Activated T-cell treated with anti-CD3 and anti-CD28 coated beads, Interleukin-2, amount 50 U/mL, for 4 hours (primary cell): ENCODE measurements around the gene CEP295NL. TPM values are rescaled to one million over a fixed set of nuclear protein-coding genes. Genes with fewer than 3 reads are reported as not detected.

ENCODE experiments used
- ATAC-seq, 2 donors: fragments of 200-7000 bp; cut with Tn5 transposase; one replicate each; pipeline ENCODE4 v1.10.0; 2021
- DNase-seq: peaks from one replicate; pipeline ENCODE4 v3.0.0-alpha.2; 2020
- H3K27me3 Mint-ChIP-seq: one replicate; pipeline ENCODE4 v1.8.0; 2021; ENCODE audit warnings: low read depth, mixed read lengths
- H3K36me3 Mint-ChIP-seq: one replicate; pipeline ENCODE4 v1.8.0; 2022; ENCODE audit warnings: mixed read lengths; ENCODE audit not compliant: insufficient read depth
- H3K4me1 Mint-ChIP-seq: one replicate; pipeline ENCODE4 v1.8.0; 2021; ENCODE audit warnings: low read depth, mixed read lengths
- H3K4me3 Mint-ChIP-seq: one replicate; pipeline ENCODE4 v1.8.0; 2021; ENCODE audit warnings: mild to moderate bottlenecking, moderate library complexity, mixed read lengths
- H3K9me3 Mint-ChIP-seq: one replicate; pipeline ENCODE4 v1.8.0; 2021; ENCODE audit warnings: mixed read lengths
- total RNA-seq, 3 donors: library from RNA; stranded (reverse); gene quantifications; one replicate each; pipeline ENCODE4 v1.2.1, GENCODE V29; 2021

The CEP295NL gene
- total RNA-seq, 3 donors from 2014 or later = not detected

DNA sequence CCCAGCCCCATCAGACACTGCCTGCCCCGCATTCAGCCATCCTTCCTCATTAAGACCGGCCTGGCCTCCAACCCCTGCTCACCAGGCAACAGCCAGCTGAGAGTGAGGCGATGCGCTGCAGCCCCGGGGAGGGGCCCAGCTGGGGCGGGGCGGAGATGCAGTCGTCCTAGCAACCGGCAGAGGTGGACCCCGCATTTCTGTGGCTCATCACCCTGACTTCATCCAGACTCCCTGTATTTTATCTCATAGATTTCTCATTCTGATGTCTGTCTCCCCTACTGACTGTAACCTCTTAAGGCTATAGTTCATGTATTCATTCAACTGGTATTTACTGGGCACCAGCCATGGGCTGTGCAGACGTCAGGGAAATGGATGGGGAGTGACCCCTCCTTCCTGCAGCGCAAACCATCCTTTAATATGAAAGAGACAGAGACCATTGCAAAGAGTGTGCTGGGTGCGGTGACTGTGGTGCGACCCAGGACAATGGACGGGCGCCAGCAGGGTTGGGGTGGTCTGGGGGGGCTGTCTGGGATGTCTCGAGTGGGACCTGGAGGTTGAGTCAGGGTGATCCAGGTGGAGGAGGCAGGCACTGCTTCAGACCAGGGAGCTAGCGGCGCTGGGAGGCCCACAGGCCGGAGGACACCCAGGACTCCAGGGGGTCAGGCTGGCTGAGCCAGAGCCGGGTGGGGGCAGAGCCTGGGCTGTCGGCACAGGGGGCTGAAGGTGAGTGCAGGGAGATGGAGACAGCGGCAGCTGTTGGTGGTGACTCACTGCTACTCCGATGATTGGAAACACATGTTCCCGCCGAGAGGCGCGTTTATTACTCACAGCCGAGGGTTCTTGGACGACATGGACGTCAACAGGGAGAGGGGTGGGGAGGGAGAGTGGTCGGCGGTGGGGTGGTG lies 32.7 kb upstream of the CEP295NL start:
- Mint-ChIP-seq H3K27me3 (peaks cover 2% of the 10 kb centered on the region), H3K4me3 (no peak overlapping the region), H3K36me3 (no peaks in the 10 kb centered on the region), H3K9me3 (no peaks in the 10 kb centered on the region), H3K4me1 (peaks cover 11% of the 10 kb centered on the region)
- DNase-seq (no peak), ATAC-seq (no peak)

DNA sequence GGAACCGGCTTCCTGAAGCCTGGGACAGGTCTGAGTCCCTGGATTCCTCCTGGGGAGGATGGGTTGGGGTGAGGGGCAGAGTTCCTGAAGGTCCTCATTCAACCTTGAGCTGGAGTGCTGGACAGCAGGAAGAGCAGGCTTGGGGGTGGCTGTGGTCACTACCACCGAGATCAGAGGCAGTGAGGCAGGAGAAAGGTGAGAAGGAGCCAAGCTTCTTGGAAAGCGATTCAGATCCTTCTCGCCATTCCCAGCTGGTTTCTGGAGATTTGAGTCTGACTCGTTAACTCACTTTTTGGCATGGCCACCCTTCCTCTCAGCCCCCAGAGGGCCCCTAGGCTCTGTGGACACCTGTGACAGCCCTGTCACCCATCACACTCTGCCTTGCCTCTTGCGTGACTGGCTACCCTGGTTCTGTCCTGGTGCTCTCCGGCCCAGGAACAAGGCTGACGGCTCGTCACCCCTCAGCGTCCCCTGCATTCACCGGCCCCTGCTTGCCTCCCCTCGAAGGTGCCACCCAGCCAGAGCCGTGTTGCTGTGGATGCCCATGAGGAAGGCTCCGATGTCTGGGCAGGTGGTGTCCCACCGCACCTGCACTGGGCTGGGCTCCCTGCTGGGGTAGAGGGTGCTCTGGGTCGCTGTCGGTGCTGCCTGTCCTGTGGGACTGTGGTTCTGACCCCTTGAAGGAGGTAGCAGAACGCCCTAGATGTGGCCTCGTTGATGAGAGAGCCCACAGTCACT lies 31.8 kb upstream of the CEP295NL start:
- DNase-seq = no peak
- Mint-ChIP-seq H3K36me3 (no peaks in the 10 kb centered on the region), H3K4me3 (no peak overlapping the region), H3K27me3 (peaks cover 2% of the 10 kb centered on the region), H3K4me1 (peaks cover 11% of the 10 kb centered on the region), H3K9me3 (no peaks in the 10 kb centered on the region)
- no peak for ATAC-seq

DNA sequence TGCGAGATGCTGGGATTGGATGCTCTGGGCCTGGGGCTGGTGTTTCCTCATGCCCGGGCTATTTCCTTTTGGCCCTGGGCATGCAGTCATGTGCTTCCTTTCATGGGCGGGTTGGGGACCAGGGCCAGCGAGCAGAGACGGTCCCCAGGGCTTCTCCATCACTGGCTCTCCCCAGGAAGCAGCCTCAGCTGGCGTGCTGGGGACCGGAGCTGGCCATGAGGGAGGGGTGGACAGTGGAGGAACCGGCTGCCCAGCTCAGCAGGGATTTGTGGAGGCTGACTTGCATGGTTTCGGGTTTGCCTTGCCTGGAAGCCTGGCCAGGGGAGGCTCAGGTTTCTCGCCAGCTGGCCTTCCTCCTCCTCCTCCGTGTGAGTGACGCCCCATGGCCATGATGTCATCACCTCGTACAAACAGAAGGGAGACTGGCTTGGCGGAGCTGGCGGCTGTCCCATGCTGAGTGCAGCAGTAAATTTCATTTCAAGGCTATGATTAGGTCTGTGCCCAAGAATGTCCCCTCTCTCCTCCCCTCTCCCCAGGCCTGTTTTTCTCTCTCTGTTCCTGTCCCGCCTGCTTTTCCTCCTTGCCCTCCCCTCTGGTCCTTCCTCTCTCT lies 31.1 kb upstream of the CEP295NL start:
- no peak for DNase-seq
- H3K4me1 Mint-ChIP-seq = peaks cover 11% of the 10 kb centered on the region
- peaks cover 3% of the 10 kb centered on the region for H3K27me3 Mint-ChIP-seq
- no peaks in the 10 kb centered on the region for H3K9me3 Mint-ChIP-seq
- H3K4me3 Mint-ChIP-seq = no peak overlapping the region
- no peaks in the 10 kb centered on the region for H3K36me3 Mint-ChIP-seq
- no peak for ATAC-seq

DNA sequence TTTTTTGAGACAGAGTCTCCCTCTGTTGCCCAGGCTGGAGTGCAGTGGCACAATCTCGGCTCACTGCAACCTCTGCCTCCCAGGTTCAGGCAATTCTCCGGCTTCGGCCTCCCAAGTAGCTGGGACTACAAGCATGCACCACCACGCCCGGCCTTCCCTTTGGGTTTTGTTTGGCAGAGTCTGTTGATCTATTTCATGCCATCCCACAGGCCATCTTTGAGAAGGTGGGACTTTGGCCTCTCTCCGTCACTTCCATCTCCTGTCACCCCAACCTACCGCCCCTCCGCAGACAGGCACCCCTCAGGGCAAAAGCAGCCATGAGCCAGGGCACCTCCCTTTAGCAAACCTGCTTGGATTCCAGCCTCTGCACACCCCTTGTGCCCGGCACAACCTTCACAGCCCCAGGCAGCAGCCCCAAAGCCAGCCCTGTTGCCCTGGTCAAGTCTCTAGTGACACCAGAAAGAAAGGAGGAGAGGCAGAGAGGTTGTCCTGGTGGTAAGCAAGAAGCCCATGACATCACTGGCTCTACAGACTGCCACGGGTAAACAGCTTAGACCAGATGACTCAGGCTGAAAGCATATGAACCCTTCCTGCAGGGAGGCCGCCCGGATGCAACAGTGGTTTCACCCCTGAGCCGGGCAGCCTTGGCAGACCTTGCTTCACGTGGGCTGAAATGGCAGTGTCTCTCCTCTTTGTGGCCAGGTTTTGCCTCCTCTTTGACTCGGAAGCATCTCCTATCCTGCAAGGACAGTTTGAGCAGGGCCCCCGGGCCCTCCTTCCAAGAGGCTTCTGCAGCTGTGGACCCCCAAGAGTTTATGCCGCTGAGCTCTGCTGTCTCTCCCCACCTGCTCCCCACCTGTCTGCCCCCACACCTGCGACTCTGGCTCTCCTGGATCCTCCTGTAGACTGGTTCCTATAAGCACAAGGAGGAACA lies 30.3 kb upstream of the CEP295NL start:
- no peaks in the 10 kb centered on the region for H3K36me3 Mint-ChIP-seq
- H3K4me3 Mint-ChIP-seq = no peak overlapping the region
- peaks cover 11% of the 10 kb centered on the region for H3K4me1 Mint-ChIP-seq
- no peak for DNase-seq
- no peaks in the 10 kb centered on the region for H3K9me3 Mint-ChIP-seq
- H3K27me3 Mint-ChIP-seq = peaks cover 4% of the 10 kb centered on the region
- peak; percentile 93 to 94 for ATAC-seq

DNA sequence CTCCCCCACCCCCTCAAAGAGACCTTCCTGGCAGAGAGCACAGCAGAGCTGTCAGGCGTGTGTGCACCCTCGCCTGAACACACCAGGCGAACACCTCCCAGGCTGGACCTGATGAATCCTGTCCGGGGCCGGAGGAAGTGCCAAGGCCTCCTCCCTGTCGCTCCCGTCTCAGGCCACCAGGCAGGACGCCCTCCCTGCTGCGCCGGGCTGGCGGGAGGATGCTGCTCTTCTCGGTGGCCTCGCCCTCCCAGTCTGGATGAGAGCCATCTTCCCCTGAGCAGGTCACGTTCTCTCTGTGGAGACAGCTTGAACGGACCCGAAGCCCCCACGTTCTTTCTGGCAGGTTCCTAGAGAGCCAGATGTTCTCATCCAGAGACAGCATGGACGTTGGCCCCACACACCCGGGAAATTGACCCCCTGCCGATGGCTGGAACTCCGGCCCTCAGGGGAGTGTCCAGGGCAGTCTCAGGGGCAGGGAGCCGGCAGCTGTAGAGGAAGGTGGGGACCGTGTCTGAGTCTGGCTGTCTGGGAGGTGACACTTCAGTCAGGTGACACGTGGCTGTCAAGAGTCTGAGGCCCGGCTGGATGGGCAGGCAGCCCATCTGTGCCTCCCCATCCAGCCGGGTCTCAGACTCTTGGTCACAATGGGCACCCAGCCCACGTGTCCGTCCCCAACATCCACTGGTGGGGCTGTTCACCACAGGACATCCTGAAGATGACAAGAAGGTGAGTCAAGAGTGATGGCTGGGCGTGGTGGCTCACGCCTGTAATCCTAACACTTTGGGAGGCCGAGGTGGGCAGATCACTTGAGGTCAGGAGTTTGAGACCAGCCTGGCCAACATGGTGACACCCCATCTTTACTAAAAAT lies 27.1 kb upstream of the CEP295NL start:
- H3K36me3 Mint-ChIP-seq = no peaks in the 10 kb centered on the region
- peaks cover 11% of the 10 kb centered on the region for H3K4me1 Mint-ChIP-seq
- H3K9me3 Mint-ChIP-seq = no peaks in the 10 kb centered on the region
- DNase-seq (no peak), ATAC-seq (no peak)
- H3K27me3 Mint-ChIP-seq = peaks cover 12% of the 10 kb centered on the region
- H3K4me3 Mint-ChIP-seq = no peak overlapping the region

DNA sequence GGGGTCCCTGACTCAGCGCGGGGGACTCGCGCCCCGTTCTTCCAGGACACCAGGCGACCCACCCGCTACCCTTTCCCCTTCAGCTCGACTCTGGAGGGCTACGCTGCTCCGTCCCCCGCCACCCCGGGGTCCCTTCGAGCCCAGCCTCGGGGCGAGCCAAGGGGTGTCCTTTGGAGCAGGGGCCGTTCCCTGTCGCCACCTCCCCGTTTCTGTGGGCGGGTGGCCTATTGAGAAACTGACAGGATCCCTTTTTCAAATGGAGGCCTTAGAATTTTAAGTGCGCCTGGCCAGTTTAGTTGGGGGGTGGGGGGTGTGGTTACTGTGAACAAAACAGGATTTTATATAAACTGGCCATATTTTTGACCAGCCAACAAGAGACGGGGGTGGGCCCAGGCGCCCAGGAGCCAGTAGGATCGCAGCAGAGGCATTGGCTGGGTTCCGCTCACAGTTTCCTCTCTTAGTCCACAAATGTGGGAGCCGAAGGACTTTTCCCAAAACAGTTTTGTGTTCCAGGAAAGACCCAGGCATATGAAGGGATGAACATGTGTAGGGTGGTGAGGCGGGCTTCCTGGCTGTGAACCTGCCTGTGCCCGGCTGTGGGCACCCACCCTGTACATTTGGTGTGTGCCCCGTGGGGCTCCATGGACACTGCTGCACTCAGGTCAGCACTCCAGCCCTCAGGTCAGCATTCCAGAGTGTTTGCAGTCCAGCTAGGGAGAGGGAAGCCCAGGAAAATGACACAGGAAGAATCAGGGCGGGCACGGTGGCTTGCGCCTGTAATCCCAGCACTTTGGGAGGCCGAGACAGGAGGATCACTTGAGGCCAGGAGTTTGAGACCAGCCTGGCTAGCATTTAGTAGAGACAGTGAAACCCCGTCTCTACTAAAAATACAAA lies 22.9 kb upstream of the CEP295NL start:
- no peaks in the 10 kb centered on the region for H3K9me3 Mint-ChIP-seq
- H3K4me1 Mint-ChIP-seq = peaks cover 11% of the 10 kb centered on the region
- H3K36me3 Mint-ChIP-seq = no peaks in the 10 kb centered on the region
- peaks cover 13% of the 10 kb centered on the region for H3K27me3 Mint-ChIP-seq
- no peak for DNase-seq
- no peak overlapping the region for H3K4me3 Mint-ChIP-seq
- peak; percentile 13 to 19 for ATAC-seq

DNA sequence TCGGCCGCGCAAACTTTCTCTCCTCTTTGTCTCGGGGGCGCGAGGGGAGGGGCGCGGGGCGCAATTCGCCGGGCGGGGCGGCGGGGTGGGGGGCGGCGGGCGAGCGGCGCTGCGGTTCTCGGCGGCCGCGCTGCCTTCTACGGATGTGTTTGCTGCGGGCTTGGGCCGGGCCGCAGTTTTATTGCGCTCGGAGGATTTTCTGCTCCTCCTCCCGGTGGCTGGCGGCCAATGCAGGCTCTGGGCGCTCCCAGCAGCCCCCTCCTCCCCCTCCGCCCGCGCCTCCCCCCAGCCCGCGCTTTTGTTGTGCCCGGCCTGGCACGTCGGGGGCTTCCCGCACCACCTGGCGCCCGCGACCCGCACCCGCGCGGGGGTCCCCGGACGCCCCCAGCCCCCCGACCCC lies 22.2 kb upstream of the CEP295NL start, which contains the start of gene TIMP2:
TSS of gene TIMP2 (minus strand) at position 154 of the 400 bp plus-strand sequence. CDS start 299 bp downstream, outside the sequence.
- Mint-ChIP-seq H3K9me3 (no peaks in the 10 kb centered on the region), H3K4me3 (peak within 1 kb of the TSS; percentile 61), H3K36me3 (no peaks in the 10 kb centered on the region), H3K27me3 (peaks cover 13% of the 10 kb centered on the region), H3K4me1 (peaks cover 11% of the 10 kb centered on the region)
- peak; percentile 64 for DNase-seq
- ATAC-seq = peak; percentile 83 to 88

DNA sequence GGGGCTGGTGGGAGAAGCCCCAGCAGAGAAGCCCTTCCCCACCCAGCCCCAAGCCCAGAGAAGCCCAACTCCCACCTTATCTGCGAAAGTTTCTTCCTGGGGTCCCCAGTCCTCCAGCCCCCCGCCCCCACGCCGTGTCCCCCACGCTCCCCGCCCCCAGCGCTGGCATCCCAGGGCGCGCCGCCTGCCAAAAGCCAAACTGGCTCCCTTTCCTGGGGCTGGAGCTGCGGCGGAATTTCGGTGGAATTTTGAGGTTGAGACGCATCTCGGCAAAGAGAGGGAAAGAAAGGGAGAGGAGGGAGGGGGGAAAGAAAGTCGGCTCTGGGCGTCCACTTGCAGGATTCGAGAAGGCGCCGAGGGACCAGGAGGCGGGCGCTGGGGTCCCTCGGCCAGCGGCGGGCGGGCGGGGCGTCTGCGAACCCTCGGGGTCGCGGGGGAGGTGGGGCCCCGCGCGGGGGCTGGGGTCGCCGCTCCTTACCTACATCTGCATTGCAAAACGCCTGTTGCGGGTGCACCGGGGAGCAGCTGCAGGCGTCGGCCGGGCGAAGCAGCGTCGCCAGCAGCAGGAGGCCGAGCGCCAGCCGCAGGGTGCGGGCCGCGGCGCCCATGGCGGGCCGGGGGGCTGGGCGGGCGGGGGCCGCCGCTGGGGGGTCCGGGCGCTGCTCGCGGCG lies 21.6 kb upstream of the CEP295NL start:
- no peaks in the 10 kb centered on the region for H3K36me3 Mint-ChIP-seq
- H3K9me3 Mint-ChIP-seq = no peaks in the 10 kb centered on the region
- H3K4me1 Mint-ChIP-seq = peaks cover 11% of the 10 kb centered on the region
- peak; percentile 34 to 42 for ATAC-seq
- no peak for DNase-seq
- H3K27me3 Mint-ChIP-seq = peaks cover 13% of the 10 kb centered on the region
- peak overlapping the region; percentile 61 for H3K4me3 Mint-ChIP-seq

DNA sequence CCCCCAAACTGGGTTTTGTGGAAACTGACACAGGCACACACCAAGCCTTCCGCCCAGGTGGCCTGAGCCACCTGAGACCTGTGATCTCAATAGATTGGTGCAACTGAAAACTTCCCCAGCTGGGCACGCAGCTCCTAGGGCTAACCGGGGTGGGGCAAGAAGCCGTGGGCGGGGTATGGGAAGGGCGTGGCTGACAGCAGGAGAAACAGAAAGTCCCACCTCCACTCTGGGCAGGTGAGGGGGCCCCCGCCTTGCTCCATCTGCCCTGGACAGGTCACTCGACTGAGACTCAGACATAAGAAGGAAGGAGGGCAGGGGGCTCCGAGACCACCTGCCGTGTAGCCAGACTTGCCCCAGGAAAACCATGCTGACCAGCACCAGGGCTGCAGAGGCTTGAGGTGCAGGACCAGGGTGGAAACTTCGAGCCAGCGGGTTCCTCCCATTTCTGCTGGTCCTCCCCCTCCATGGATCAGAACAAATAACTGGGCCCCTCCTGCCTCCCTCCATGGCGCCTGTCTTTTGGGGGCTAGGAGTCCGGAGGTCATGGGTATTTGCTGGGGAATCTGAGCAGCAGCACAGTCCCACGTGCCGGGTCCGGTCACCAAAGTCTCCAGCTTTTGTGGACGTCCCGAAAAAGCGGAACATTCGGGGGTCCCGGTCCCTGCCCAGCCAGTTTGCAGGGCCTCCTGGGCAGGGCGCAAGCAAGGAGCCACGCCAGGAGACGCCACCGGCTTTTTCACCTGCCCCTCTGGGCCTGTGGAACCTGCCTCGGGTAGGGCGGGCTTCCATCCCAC lies 20.9 kb upstream of the CEP295NL start:
- Mint-ChIP-seq H3K9me3 (no peaks in the 10 kb centered on the region), H3K4me3 (peak overlapping the region; percentile 61), H3K36me3 (no peaks in the 10 kb centered on the region), H3K27me3 (peaks cover 12% of the 10 kb centered on the region), H3K4me1 (peaks cover 11% of the 10 kb centered on the region)
- DNase-seq = peak; percentile 48
- peak; percentile 31 to 32 for ATAC-seq

DNA sequence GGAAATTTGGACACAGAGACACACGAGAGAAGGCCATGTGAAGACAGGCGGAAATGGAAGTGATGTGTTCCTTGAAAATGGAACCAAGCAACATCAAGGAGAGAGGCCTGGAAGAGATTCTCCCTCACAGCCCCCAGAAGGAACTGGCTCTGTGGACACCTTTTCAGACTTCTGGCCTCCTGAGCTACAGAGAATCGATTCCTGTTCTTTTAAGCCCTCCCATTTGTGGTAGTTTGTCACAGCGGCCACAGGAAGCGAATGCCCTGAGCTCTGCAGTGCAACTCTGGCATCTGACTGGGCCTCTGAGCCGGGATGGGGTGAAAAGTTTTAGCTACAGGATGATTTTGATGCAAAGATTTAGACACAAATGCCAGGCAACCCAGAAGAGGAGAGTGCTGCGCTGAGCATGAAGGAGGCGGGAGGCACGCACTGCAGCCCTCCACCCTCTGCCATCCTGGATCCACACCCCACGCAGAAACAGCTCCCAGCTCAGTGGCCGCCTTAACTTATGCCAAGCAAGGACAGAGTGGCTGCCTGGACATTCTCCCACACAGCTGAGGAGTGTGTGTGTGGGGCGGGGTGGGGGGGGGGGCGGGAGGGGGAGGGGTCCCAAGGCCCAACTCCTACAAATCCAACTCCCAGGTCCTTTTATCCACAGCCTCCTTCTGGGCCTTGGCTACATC lies 20.0 kb upstream of the CEP295NL start:
- H3K4me1 Mint-ChIP-seq = peaks cover 11% of the 10 kb centered on the region
- no peak for ATAC-seq
- H3K36me3 Mint-ChIP-seq = no peaks in the 10 kb centered on the region
- no peak for DNase-seq
- H3K9me3 Mint-ChIP-seq = no peaks in the 10 kb centered on the region
- H3K4me3 Mint-ChIP-seq = peak overlapping the region; percentile 61
- peaks cover 10% of the 10 kb centered on the region for H3K27me3 Mint-ChIP-seq
